ENCODE results near the gene TRPV3.

Gene TRPV3

DNA sequence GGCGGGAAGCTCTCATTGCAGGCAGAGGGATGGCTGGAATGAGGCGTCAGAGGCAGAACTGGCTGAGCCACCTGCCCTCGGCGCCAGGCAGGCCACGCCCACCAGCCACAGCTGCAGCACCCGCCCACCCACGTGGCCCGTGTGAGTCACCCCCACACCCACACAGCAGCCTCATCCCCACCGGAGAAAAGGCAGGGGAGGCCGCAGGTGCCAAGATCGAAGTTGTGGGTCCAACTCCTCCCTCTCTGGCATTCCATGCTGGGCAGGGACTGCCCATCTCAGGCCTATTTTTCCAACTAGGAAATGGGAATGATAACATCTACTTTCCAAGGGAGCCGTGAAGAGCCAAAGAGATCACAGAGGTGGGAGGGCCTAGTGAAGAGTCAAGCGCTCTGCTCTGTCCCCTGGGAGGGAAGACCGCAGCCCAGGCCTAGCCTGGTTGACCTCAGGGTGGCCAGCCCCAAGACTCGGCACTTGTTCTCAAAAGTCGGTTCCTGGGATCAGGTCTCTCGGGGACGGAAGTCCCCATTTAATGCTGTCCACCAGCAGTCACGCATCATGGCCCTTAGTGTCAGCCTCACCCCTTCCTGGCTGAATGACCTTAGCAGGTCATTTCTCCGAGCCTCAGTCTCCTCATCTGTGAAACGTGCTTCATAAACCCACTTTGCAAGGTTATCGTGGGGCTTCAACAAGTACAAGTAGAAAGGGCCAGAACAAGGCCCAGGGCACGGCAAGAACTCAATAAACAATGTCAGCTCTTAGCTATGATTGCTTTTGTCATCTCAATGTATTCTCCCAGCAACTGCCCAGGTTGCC, at the start of gene TRPV3:
Gene TRPV3 (minus strand): TSS at position 45 of the 816 bp plus-strand sequence. CDS start 2,962 bp downstream, outside the sequence.
- Histone ChIP-seq H3K36me3 (ENCODE audit: control insufficient read depth, insufficient read depth, low read length) (no peaks in the 10 kb centered on the region), H3K4me1 (ENCODE audit: control insufficient read depth, insufficient read depth, low read length) (no peaks in the 10 kb centered on the region), H3K4me3 (ENCODE audit: low read depth, low read length) (no peak within 1 kb of the TSS), H3K9ac (ENCODE audit: low read depth, low read length) (no peak within 1 kb of the TSS), H3K27me3 (ENCODE audit: control insufficient read depth, insufficient read depth, low read length) (no peaks in the 10 kb centered on the region), H3K9me3 (ENCODE audit: control insufficient read depth, insufficient read depth, low read length) (no peaks in the 10 kb centered on the region)

DNA sequence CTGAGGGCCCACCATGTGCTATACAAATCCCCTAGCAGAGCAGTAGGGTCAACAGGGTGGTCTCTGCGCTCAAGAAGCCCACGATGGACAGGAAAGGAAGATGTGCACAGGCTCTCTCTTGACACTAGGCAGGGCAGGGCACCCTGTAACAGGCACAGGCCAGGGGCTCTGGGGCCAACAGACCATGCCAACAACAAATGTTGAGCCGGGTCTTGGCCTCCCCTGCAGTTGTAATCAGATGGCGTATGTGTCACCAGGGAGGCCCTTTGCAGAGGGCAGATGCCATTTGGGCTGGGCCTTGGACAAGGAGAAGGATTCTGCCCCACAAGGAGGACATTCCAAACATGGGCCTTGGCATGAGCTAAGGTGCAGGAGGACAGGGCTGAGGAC, 46.3 kb upstream of the TRPV3 start:
- Histone ChIP-seq H3K36me3 (ENCODE audit: control insufficient read depth, insufficient read depth, low read length) (peaks cover 14% of the 10 kb centered on the region), H3K9me3 (ENCODE audit: control insufficient read depth, insufficient read depth, low read length) (no peaks in the 10 kb centered on the region), H3K4me3 (ENCODE audit: low read depth, low read length) (no peak overlapping the region), H3K27me3 (ENCODE audit: control insufficient read depth, insufficient read depth, low read length) (no peaks in the 10 kb centered on the region), H3K4me1 (ENCODE audit: control insufficient read depth, insufficient read depth, low read length) (no peaks in the 10 kb centered on the region), H3K9ac (ENCODE audit: low read depth, low read length) (no peak overlapping the region)

DNA sequence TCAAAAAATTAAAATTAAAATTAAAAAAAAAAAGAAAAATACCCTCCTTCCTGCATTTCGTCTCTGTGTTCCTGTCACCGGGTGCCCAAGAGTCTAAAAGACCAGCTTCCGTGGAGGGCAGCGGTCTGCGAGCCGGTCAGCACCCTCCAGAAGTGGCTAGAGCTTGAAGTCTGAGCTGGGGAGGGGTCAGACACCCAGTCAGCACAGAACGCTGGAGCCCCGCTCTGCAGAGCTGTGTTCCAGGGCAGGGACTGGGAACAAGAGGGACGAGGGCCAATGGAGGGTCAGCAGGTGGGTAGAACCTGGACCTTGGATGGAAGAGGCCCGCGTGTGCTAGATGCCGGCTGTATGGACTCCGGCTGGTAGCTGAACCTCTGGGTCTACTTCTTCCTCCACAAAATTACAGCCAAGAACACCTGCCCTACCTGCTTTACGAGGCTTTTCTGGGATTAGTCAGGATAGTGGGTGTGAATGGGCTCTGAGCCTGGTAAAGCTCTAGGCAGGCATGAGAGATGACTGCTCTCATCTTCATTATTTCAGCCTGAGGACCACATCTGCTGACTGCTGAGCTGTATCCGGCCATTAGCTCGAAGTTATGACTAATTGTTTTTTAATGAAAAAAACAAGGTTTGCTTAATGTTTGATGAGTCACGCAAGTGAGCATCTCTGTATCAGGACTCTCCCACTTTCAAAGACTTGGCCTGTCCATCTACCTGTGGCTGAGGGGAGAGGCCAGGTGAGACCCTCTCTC, 45.7 kb upstream of the TRPV3 start:
- Histone ChIP-seq H3K27me3 (ENCODE audit: control insufficient read depth, insufficient read depth, low read length) (no peaks in the 10 kb centered on the region), H3K9me3 (ENCODE audit: control insufficient read depth, insufficient read depth, low read length) (no peaks in the 10 kb centered on the region), H3K4me3 (ENCODE audit: low read depth, low read length) (no peak overlapping the region), H3K4me1 (ENCODE audit: control insufficient read depth, insufficient read depth, low read length) (no peaks in the 10 kb centered on the region), H3K9ac (ENCODE audit: low read depth, low read length) (no peak overlapping the region), H3K36me3 (ENCODE audit: control insufficient read depth, insufficient read depth, low read length) (peaks cover 11% of the 10 kb centered on the region)

DNA sequence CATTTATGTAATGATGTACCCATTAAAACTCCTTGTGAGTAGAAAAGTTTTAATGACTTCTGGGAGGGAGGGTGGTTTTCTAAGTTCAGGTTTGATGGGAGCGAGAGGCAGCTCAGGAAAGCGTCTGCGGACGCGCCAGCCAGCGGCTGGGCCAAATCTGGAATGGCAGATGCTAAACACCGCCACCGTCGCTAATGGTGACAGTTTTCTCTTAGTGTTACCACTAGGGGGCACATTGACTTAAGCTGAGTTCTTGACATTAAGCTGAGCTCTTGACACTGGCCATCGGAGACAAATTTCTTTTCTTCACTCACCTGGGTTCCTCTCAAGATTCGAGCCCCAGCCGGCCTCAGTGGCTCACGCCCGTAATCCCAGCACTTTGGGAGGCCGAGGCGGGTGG, 44.9 kb upstream of the TRPV3 start:
- H3K36me3 ChIP-seq (ENCODE audit: control insufficient read depth, insufficient read depth, low read length): peaks cover 8% of the 10 kb centered on the region
- no peaks in the 10 kb centered on the region for H3K9me3 ChIP-seq (ENCODE audit: control insufficient read depth, insufficient read depth, low read length)
- no peak overlapping the region for H3K9ac ChIP-seq (ENCODE audit: low read depth, low read length)
- no peaks in the 10 kb centered on the region for H3K27me3 ChIP-seq (ENCODE audit: control insufficient read depth, insufficient read depth, low read length)
- no peak overlapping the region for H3K4me3 ChIP-seq (ENCODE audit: low read depth, low read length)
- no peaks in the 10 kb centered on the region for H3K4me1 ChIP-seq (ENCODE audit: control insufficient read depth, insufficient read depth, low read length)

DNA sequence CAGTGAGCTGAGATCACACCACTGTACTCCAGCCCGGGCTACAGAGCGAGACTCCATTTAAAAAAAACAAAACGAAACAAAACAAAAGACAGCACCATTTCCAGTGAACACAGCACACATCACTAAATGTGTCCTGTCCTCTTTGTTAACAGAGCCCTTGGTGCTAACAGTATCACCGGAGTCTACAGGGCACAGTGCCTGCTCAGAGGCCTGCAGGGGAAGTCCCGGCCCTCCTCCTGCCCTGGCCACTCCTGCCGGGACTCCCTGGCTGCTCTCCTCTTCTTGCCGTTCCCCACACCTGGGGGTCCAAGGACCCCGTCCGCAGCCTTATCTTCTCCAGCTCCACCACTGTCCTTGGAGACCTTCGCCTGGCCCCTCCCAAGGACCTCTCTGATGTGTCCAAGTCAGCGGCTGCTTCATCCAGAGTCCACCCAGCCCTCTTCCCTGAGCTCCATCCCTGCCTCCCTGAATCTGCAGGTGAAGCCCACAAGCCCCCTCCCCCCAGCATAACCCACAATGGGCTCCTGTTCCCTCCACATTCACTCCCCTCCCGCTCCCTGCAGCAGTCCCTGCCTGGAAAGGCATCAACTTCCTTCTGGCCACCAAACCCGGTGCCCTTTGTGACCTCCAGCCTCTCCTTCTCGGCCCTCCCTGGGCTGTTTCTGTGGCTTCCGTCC, 43.1 kb upstream of the TRPV3 start:
- Histone ChIP-seq H3K4me1 (ENCODE audit: control insufficient read depth, insufficient read depth, low read length) (no peaks in the 10 kb centered on the region), H3K9ac (ENCODE audit: low read depth, low read length) (no peak overlapping the region), H3K9me3 (ENCODE audit: control insufficient read depth, insufficient read depth, low read length) (no peaks in the 10 kb centered on the region), H3K4me3 (ENCODE audit: low read depth, low read length) (no peak overlapping the region), H3K27me3 (ENCODE audit: control insufficient read depth, insufficient read depth, low read length) (no peaks in the 10 kb centered on the region), H3K36me3 (ENCODE audit: control insufficient read depth, insufficient read depth, low read length) (peaks cover 3% of the 10 kb centered on the region)

DNA sequence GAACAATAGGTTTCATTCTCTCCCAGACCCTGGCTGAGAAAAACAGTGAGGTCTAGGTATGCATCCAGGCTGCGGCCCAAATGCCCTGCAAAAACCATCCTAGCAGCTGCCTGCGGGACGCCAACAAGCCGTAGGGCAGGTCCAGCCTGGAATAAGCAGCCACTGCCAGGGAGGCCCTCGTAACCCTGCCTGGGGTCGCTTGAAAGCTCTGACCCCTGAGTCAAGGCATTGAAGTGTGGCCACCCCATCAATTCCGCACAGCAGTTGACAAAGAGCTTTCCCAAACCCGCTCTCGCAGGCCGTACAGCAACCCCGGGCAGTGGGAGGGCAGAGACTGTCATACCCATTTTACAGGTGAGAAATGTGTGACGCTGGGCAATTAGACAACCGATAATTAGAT, 40.5 kb upstream of the TRPV3 start:
- Histone ChIP-seq H3K4me3 (ENCODE audit: low read depth, low read length) (no peak overlapping the region), H3K27me3 (ENCODE audit: control insufficient read depth, insufficient read depth, low read length) (no peaks in the 10 kb centered on the region), H3K36me3 (ENCODE audit: control insufficient read depth, insufficient read depth, low read length) (no peaks in the 10 kb centered on the region), H3K9ac (ENCODE audit: low read depth, low read length) (no peak overlapping the region), H3K4me1 (ENCODE audit: control insufficient read depth, insufficient read depth, low read length) (no peaks in the 10 kb centered on the region), H3K9me3 (ENCODE audit: control insufficient read depth, insufficient read depth, low read length) (no peaks in the 10 kb centered on the region)

DNA sequence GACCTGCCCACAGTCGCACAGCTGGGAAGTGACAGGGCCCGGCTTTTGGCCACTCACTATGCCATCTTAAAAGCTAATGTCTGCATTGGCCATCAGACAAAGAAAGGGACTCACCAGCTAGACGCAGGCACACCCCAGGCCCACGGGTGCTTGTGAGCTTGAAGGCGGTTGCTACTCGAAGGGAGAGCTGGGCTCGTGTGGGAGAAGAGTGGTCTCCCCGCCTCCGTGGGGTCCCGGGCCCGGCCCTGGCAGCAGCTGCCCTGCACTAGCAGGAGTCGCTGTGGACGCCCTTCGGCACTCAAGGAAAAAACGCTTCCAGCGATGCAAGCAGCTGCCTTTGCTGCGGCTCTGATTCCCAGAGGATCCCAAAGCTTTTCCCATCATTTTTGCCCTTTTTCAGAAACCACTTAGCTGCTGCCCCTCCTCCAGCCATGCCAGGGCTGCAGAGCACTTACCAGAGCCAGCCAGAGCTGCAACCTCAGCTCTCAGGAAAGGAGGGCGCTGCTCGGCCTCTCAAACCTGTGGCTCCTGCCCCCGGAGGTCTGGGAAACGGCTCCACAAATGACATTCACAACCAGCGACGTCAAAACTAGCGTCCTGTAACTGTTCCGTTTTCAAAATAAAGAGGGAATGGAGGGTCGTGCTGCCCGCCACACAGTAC, 39.3 kb upstream of the TRPV3 start:
- Histone ChIP-seq H3K9me3 (ENCODE audit: control insufficient read depth, insufficient read depth, low read length) (no peaks in the 10 kb centered on the region), H3K36me3 (ENCODE audit: control insufficient read depth, insufficient read depth, low read length) (peaks cover 3% of the 10 kb centered on the region), H3K4me3 (ENCODE audit: low read depth, low read length) (no peak overlapping the region), H3K4me1 (ENCODE audit: control insufficient read depth, insufficient read depth, low read length) (no peaks in the 10 kb centered on the region), H3K27me3 (ENCODE audit: control insufficient read depth, insufficient read depth, low read length) (no peaks in the 10 kb centered on the region), H3K9ac (ENCODE audit: low read depth, low read length) (no peak overlapping the region)

DNA sequence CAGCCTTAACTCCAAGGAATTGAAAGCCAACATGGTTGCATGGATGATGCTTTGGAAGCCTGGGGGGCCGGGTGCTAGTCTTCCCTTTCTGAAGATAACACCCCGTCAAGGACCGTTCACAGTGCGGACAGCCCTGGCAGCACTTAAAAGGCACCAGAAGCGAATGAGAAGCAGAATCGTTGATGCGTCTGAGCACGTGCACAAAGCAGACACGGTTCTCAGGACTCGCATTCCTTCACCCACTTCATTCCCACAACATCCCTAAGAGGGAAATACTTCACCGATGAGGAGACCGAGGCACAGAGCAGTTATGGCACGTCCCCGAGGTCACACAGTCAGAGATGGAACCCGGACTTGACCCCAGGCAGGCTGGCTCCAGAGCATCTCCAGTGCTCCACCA, 37.4 kb upstream of the TRPV3 start:
- Histone ChIP-seq H3K4me3 (ENCODE audit: low read depth, low read length) (no peak overlapping the region), H3K9ac (ENCODE audit: low read depth, low read length) (no peak overlapping the region), H3K4me1 (ENCODE audit: control insufficient read depth, insufficient read depth, low read length) (no peaks in the 10 kb centered on the region), H3K36me3 (ENCODE audit: control insufficient read depth, insufficient read depth, low read length) (peaks cover 18% of the 10 kb centered on the region), H3K27me3 (ENCODE audit: control insufficient read depth, insufficient read depth, low read length) (no peaks in the 10 kb centered on the region), H3K9me3 (ENCODE audit: control insufficient read depth, insufficient read depth, low read length) (no peaks in the 10 kb centered on the region)

DNA sequence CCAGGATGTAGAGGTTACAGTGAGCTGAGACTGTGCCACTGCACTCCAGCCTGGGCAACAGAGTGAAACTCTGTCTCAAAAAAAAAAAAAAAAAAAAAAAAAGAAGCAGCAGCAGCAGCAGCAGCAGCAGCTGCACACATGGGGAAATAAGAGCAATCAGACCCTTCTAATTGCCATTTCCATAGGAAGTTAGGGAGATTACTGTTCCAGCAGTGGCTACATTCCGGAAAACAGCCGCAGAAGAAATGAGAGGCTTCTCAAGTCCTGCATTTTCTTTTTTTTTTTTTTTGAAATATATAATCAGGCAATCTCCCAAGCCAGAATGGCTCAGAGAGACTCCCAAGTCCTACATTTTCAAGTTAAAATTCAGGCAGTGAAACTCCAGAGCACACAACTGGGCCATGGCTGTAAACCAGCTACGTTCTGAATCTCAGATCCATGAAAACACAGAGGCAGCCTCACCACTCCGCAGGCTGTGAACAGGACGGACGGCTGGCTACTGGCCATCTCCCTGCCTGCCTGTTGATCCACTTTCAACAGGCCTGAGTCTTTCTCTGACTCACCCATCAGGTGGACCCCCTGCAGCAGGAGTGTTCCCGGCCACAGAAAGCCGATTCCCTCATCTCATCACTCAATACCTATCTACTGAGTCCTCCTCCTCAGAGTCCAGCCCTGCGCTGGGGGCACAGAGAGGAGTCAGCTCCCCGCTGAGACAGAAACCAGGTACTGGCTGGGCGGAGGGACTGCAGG, 36.6 kb upstream of the TRPV3 start:
- Histone ChIP-seq H3K27me3 (ENCODE audit: control insufficient read depth, insufficient read depth, low read length) (no peaks in the 10 kb centered on the region), H3K4me3 (ENCODE audit: low read depth, low read length) (no peak overlapping the region), H3K36me3 (ENCODE audit: control insufficient read depth, insufficient read depth, low read length) (peaks cover 26% of the 10 kb centered on the region), H3K9ac (ENCODE audit: low read depth, low read length) (no peak overlapping the region), H3K4me1 (ENCODE audit: control insufficient read depth, insufficient read depth, low read length) (no peaks in the 10 kb centered on the region), H3K9me3 (ENCODE audit: control insufficient read depth, insufficient read depth, low read length) (no peaks in the 10 kb centered on the region)

DNA sequence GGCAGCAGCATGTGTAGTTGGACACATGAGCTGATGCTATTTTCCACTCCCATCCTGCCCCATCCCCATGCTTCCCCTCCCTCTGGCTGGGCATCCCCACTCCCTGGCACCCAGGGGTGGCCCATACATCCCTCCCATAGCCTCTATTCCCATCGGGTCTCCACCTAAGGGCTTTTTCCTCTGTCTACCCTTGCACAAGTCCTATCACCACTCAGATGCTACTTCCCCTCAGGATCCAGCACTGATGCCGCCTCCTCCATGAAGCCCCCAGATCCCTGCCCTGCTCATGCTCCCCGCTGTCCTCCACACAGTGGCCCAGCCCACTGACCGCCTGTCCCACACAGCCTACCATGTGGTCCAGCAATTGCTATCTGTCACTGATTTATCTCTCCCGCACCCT, 35.8 kb upstream of the TRPV3 start:
- Histone ChIP-seq H3K36me3 (ENCODE audit: control insufficient read depth, insufficient read depth, low read length) (peaks cover 26% of the 10 kb centered on the region), H3K9ac (ENCODE audit: low read depth, low read length) (no peak overlapping the region), H3K4me3 (ENCODE audit: low read depth, low read length) (no peak overlapping the region), H3K4me1 (ENCODE audit: control insufficient read depth, insufficient read depth, low read length) (no peaks in the 10 kb centered on the region), H3K9me3 (ENCODE audit: control insufficient read depth, insufficient read depth, low read length) (no peaks in the 10 kb centered on the region), H3K27me3 (ENCODE audit: control insufficient read depth, insufficient read depth, low read length) (no peaks in the 10 kb centered on the region)
